CMK (cell line): ENCODE data around the gene MYO15B.
A peak's percentile ranks its signal among the peaks of the same experiment; 100 is the strongest.
"Not testable (repeated sequence)": the region's sequence is repeated elsewhere in the genome, so short reads cannot be mapped to it uniquely, and the experiment has no call there.

ENCODE experiments used
- DNase-seq: peaks from one replicate; pipeline ENCODE4 v3.0.0-alpha.2; 2010; ENCODE audit warnings: low read depth

Gene MYO15B

DNA sequence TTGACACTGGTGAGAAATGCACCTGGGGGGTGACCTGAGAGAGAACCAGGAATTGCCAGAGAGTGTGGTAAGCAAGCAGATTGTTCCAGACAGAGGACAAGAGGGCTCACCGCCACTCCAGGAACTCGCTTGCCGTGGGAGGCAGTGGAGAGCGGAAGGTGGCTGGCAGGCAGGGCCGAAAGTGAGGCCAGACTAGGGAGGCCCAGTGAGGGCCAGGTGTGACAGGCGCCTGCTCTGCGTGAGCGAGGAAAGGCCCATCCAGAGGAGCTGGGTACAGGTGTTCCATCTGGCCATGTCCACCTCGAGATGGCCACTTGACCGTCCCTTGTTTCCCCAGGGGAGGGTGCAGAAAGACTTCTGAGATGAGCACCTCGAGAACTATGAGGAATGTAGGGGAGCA is 11.9 kb upstream of the MYO15B start:
- DNase-seq = no peak

GRCh38 chr17:75576661-75577060 is 10.9 kb upstream of the MYO15B start:
- no peak for DNase-seq

- not testable (repeated sequence) for DNase-seq
Observed at GRCh38 chr17:75581121-75581725, 6.4 kb upstream of the MYO15B start.

GRCh38 chr17:75583197-75583596 is 4.4 kb upstream of the MYO15B start:
- not testable (repeated sequence) for DNase-seq

DNA sequence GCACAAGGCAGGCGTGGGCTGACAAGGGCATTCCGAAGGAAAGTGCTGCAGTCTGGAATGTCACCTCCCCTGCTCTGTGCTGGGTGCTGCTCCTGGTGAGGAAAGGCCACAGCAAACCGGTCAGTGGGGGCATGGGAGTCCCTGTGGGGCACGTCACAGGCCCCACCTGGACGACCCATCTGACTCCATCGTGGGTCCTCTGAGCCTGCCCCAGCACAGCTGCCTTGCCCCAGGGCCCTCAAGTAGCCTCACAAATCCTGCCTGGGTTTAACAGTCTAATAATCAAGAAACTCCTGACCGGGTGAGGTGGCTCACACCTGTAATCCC is 2.8 kb upstream of the MYO15B start:
- no peak for DNase-seq

- DNase-seq = no peak
Observed at GRCh38 chr17:75588596-75589011, 1.0 kb downstream of the MYO15B start.

DNA sequence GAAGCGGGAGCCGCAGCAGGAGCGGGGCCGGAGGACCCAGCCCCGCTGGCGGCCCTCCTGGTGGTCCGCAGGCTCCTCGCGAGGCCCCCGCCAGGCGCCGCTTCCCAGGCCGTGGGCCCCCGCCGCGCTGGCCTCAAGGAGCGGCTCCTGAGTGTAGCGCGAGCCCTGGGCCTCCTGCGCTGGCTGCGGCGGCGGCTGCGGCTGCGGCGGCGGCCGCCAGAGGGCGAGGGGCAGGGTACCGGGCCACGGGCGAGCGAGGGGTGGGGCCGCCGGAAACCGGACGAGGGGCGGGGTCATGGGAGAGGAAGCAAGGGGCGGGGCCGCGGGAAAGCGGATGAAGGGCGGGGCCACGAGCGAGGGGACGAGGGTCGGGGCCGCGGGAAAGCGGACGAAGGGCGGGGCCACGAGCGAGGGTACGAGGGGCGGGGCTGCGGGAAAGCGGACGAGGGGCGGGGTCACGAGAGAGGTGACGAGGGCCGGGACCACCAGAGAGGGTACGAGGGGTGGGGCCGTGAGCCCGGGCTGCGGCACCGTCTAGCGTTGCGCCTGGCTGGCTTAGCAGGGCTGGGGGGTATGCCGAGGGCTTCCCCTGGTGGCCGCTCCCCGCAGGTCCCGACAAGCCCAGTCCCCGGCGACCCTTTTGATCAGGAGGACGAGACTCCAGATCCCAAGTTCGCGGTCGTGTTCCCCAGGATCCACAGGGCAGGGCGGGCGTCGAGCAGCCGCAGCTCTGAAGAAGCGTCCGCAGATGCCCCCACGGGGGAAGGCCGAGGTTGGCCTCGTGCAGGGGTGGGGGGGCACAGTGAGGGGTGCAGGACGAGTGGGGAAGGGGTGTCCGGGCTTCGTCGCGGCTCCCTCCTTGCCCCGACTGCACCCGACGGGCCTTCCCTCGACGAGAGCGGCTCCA is 1.7 kb downstream of the MYO15B start:
- peak; percentile 78 for DNase-seq

- DNase-seq = no peak
Observed at GRCh38 chr17:75589919-75590303, 2.3 kb downstream of the MYO15B start.

DNA sequence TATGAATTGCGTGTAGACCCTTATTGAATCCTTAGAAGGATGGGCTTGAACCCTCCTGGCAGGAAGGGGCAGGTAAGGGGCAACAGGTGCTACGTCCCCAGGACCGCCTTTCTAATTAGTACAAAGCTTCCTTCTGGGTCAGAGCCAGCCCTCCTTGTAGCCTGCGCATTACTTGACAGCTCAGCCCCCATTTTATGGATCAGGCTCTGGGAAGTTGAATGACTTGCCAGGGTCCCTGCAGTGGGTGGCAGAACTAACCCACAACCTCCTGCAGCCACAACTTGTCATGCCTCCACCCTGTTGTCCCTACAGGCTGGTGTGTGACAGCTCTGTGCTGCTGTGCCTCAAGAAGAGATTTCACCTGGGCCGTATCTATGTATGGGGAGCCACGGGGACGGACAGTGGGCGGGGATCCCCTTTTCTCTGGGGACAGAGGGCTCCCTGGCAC is 2.7 kb downstream of the MYO15B start:
- no peak for DNase-seq

DNA sequence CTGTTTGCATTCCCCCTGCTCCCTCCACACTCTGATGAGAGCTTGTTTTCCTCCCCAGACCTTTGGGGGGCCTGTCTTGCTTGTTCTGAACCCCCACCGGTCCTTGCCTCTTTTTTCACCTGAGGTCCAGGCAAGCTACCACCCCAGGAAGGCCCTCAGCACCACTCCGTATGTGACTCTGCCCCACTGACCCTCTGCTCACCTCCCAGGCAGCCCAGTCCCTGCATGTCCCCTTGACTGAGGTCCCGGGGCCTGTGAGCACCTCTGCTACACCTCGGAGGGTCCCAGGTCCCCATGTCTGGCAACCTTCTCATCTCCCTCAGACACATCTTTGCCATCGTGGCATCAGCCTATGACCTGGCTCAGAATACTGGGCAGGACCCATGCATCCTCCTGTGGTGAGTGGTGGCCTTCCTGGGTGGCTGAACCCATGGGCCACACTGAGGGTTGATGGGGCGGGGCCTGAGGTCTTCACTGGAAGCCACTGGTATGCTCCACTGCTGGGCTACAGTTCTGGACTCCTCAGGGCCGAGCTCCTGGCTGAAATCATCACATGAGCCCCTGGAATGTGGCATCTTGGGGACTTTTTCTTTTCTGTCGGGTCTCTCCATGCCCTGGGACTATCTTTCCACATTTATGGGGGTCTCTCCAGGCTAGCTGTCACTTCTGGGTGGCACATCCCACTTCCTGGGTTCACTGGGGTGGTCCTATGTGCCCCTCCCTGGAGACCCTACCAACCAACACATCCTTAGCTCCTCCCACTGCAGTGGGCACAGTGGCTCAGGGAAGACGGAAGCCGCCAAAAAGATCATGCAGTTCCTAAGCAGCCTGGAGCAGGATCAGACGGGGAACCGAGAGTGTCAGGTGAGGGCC is 3.5 kb downstream of the MYO15B start:
- DNase-seq = no peak

DNA sequence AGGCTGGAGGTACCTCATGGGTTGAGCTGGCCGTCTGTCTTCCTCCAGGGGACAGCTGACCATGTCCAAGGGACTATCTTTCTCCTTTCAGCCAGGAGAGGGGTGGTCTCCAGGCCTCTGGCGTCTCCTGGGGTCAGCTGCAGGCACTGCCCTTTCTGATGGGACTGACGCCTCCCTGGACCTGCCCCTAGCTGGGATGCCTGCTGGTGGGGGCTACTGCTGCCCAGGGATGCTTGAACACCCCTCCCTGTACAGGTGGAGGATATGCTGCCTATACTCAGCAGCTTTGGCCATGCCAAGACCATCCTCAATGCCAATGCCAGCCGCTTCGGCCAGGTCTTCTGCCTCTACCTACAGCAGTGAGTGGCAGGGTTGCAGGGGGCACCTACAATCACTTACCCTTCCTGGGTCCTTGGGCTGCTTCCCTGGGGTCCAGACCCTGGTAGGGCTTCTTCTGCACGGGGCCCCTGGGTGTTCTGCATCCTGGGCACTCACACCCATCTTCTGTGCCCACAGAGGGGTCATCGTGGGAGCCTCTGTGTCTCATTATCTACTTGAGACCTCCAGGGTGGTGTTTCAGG is 4.2 kb downstream of the MYO15B start:
- no peak for DNase-seq

- no peak for DNase-seq
Observed at GRCh38 chr17:75592348-75593020, 4.9 kb downstream of the MYO15B start.

DNA sequence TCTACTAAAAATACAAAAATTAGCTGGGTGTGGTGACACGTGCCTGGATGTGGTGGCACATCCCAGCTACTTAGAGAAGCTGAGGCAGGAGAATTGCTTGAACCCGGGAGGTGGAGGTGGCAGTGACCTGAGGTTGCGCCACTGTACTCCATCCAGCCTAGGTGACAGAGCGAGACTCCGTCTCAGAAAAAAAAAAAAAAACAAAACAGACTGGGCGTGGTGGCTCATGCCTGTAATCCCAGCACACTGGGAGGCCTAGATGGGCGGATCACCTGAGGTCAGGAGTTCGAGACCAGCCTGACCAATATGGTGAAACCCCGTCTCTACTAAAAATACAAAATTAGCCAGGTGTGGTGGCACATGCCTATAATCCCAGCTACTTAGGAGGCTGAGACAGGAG is 5.8 kb downstream of the MYO15B start:
- DNase-seq = not testable (repeated sequence)

DNA sequence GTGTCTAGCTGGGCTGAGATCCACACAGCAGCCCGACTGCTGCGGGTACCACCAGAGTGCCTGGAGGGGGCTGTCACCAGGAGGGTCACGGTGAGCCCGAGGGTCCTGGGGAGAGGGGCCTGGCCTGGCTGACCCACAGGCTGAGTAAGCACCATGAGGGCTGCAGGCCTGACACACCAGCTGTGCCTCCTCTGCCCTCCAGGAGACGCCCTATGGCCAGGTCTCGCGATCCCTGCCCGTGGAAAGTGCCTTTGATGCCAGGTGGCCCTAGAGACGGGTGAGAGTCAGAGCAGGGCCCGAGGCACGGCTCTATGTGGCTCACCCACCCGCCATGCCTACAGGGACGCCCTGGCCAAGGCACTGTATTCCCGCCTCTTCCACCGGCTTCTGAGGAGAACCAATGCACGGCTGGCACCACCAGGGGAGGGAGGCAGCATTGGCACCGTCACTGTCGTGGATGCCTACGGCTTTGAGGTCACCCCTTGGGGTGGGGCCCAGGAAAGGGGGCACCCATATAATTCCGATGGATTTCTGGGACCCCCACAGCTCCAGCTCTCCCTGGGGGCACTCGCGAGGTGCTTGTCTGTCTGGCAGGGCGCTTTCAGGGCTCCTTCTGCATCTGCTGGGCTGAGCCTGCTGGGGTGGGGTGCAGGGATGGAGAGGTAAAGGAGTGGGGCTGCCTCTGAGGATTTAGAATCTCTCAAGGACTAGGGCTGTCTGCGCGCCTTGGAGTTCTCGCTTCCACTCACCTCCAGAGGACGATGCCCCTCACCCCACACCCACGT is 7.1 kb downstream of the MYO15B start:
- no peak for DNase-seq

DNA sequence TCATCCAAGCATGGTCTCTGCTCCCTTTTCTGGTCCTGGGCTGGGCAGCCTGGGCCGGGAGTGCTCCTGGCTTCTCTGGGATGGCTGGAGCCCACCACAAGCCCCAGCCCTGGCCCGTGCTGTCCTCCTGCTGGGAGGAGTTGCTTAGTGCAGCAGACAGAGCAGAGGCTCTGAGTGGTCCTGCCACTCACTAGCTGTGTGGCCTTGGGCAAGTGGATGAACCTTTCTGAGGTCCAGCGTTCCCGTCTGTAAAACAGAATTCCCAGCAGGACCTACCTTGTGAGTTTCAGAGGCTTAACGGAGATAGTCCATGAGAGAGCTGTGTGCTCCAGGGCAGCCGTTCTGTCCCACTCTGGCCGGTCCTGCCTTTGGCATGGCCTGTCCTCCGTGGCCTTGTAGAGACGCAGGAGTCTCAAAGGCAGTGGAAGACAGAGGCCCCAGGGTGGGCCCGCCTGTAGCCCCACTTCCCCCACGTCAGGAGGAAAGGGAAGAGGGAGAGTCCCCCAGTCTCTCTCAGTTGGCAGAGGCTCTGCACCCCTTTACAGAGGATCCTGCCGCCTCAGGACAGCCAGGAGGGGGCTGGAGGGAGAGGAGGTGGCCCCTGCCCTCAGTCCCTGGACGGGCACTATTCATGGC is 7.8 kb downstream of the MYO15B start:
- no peak for DNase-seq

GRCh38 chr17:75595920-75596313 is 8.3 kb downstream of the MYO15B start:
- no peak for DNase-seq

GRCh38 chr17:75596320-75597087 is 8.9 kb downstream of the MYO15B start:
- no peak for DNase-seq

- no peak for DNase-seq
Observed at GRCh38 chr17:75601057-75601987, 13.7 kb downstream of the MYO15B start.
